ENCODE data around the gene SLC35A4. TPM values are rescaled to one million over a fixed set of nuclear protein-coding genes. Genes with fewer than 3 reads are reported as not detected.

Gene SLC35A4
- total RNA-seq, 4 donors from 2014 or later, result 25.1 to 55.1 (median 38.1) TPM

GRCh38 chr5:140605879-140606278, 41.3 kb downstream of the SLC35A4 start:
- TF ChIP-seq CTCF (IDR thresholded peaks at IDR 0.05), result no peak
- ATAC-seq (ENCODE audit: low FRiP score), result no peak
- no peak for DNase-seq (ENCODE audit: low spot score)

GRCh38 chr5:140607031-140607430, 42.4 kb downstream of the SLC35A4 start:
- no peak for TF ChIP-seq CTCF (IDR thresholded peaks at IDR 0.05)
- DNase-seq (ENCODE audit: low spot score), result no peak
- no peak for ATAC-seq (ENCODE audit: low FRiP score)

- no peak for TF ChIP-seq CTCF (IDR thresholded peaks at IDR 0.05)
- DNase-seq (ENCODE audit: low spot score), result no peak
- ATAC-seq (ENCODE audit: low FRiP score), result no peak
These were observed 44.1 kb downstream of the SLC35A4 start for GRCh38 chr5:140608722-140609121.

- no peak for TF ChIP-seq CTCF (IDR thresholded peaks at IDR 0.05)
- DNase-seq (ENCODE audit: low spot score) (no peak), ATAC-seq (ENCODE audit: low FRiP score) (no peak)
These were observed 44.5 kb downstream of the SLC35A4 start for GRCh38 chr5:140609126-140609525.

- TF ChIP-seq CTCF (IDR thresholded peaks at IDR 0.05), result no peak
- DNase-seq (ENCODE audit: low spot score), result no peak
- no peak for ATAC-seq (ENCODE audit: low FRiP score)
These were observed 46.4 kb downstream of the SLC35A4 start for GRCh38 chr5:140611020-140611521.

Small RNA genes within 50 kb of the gene (small RNA-seq; reads per million reads assigned to genes)
- gene RF00279 (not detected), gene RF00443 (not detected)

Other genes with a start within 250 kb of the SLC35A4 start
- 10 to 100 TPM; 32.1 to 81.8 (median 61.0) TPM for gene HBEGF, start 218.2 kb upstream of the SLC35A4 start, total RNA-seq
- gene SLC4A9, start 204.6 kb upstream of the SLC35A4 start, total RNA-seq, result under 1 TPM in 3 of 4 donors, not detected in 1; 0.12 to 0.74 (median 0.19) TPM
- 100 to 1,000 TPM in 2 of 4 donors, 10 to 100 TPM in 2; 80.0 to 149 (median 103) TPM for gene ANKHD1, start 163.0 kb upstream of the SLC35A4 start, total RNA-seq
- 10 to 100 TPM; 22.9 to 35.7 (median 31.5) TPM for gene EIF4EBP3, start 17.2 kb upstream of the SLC35A4 start, total RNA-seq
- gene SRA1, start 7.4 kb upstream of the SLC35A4 start, total RNA-seq, result 10 to 100 TPM; 18.1 to 44.2 (median 24.3) TPM
- gene APBB3, start 230 bp upstream of the SLC35A4 start, total RNA-seq, result 10 to 100 TPM; 13.5 to 55.9 (median 33.2) TPM
- gene CD14, start 68.3 kb downstream of the SLC35A4 start, total RNA-seq, result 100 to 1,000 TPM; 129 to 173 (median 158) TPM
- gene TMCO6, start 74.6 kb downstream of the SLC35A4 start, total RNA-seq, result 10 to 100 TPM; 18.7 to 96.9 (median 29.8) TPM
- 10 to 100 TPM; 39.3 to 79.3 (median 62.2) TPM for gene NDUFA2, start 82.8 kb downstream of the SLC35A4 start, total RNA-seq
- gene IK, start 83.0 kb downstream of the SLC35A4 start, total RNA-seq, result 100 to 1,000 TPM in 2 of 4 donors, 10 to 100 TPM in 2; 76.0 to 129 (median 105) TPM
- 10 to 100 TPM; 21.2 to 29.9 (median 25.2) TPM for gene WDR55, start 100.1 kb downstream of the SLC35A4 start, total RNA-seq
- gene DND1, start 108.7 kb downstream of the SLC35A4 start, total RNA-seq, result 1 to 10 TPM in 2 of 4 donors, under 1 TPM in 2; 0.84 to 2.5 (median 1.3) TPM
- 10 to 100 TPM; 49.6 to 76.6 (median 58.8) TPM for gene HARS1, start 126.5 kb downstream of the SLC35A4 start, total RNA-seq
- 10 to 100 TPM; 11.9 to 30.9 (median 20.6) TPM for gene HARS2, start 126.6 kb downstream of the SLC35A4 start, total RNA-seq
- gene ZMAT2, start 135.6 kb downstream of the SLC35A4 start, total RNA-seq, result 10 to 100 TPM; 38.3 to 49.6 (median 47.0) TPM
- not detected for gene PCDHA1, start 221.3 kb downstream of the SLC35A4 start, total RNA-seq
- under 1 TPM in 3 of 4 donors, not detected in 1; 0.12 to 0.93 (median 0.47) TPM for gene PCDHA2, start 230.0 kb downstream of the SLC35A4 start, total RNA-seq
- 1 to 10 TPM in 1 of 4 donors, under 1 TPM in 3; 0.25 to 3.1 (median 0.56) TPM for gene PCDHA3, start 236.2 kb downstream of the SLC35A4 start, total RNA-seq
- 1 to 10 TPM in 3 of 4 donors, under 1 TPM in 1; 0.60 to 1.5 (median 1.1) TPM for gene PCDHA4, start 242.2 kb downstream of the SLC35A4 start, total RNA-seq

Data from omental fat pad (tissue), 4 donors.